Tongue (tissue), 3 donors: ENCODE results near the gene B4GALNT3. TPM values are rescaled to one million over a fixed set of nuclear protein-coding genes. Genes with fewer than 3 reads are reported as not detected.

Source experiments
- DNase-seq: peaks from one replicate; pipeline ENCODE4 v3.0.0-alpha.2; 2015
- small RNA-seq: library from RNA; depleted of rRNA; stranded (forward); fragments of <200 nt; gene quantifications from one replicate; pipeline ENCODE3, GENCODE V24; 2014; ENCODE audit warnings: low replicate concordance
- total RNA-seq: library from RNA; depleted of rRNA; stranded (reverse); fragments of >200 nt; gene quantifications from one replicate; pipeline ENCODE4 v1.2.3, GENCODE V29; 2014

The B4GALNT3 gene
- total RNA-seq, 1 donor from 2014 or later = 14.0 TPM

DNA sequence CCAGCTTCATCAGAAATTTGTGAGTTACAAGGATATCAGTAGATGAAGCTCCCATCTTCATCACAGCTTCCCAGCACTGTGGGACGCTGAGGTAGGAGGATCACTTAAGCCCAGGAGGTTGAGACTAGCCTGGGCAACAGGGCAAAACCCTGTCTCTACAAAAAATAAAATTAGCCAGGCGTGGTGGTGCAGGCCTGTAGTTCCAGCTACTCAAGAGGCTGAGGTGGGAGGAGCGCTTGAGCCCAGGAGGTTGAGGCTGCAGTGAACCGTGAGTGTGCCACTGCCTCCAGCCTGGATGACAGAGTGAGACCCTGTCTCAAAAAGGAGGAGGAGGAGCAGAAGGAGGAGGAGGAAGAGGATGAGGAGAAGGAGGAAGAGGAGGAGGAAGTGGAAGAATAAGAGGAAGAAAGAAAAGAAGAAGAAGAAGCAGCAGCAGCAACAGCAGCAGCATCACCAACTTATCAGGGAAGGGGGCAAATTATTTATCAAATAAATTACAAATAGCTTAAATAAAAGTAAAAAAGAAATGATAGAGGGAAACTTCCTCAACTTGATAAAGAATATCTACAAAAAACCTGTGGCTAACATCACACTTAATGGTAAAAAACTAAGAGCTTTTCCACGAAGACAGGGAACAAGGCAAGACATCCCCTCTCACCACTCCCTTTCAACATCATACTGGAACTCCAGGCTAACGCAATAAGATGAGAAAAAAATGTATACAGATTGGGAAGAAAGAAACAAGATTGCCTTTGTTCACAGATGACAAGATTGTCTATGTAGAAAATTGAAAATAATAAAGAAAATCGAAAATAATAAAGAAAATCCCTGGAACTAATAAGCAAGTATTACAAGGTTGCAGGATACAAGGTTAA is 133.9 kb downstream of the B4GALNT3 start:
- DNase-seq = no peak

DNA sequence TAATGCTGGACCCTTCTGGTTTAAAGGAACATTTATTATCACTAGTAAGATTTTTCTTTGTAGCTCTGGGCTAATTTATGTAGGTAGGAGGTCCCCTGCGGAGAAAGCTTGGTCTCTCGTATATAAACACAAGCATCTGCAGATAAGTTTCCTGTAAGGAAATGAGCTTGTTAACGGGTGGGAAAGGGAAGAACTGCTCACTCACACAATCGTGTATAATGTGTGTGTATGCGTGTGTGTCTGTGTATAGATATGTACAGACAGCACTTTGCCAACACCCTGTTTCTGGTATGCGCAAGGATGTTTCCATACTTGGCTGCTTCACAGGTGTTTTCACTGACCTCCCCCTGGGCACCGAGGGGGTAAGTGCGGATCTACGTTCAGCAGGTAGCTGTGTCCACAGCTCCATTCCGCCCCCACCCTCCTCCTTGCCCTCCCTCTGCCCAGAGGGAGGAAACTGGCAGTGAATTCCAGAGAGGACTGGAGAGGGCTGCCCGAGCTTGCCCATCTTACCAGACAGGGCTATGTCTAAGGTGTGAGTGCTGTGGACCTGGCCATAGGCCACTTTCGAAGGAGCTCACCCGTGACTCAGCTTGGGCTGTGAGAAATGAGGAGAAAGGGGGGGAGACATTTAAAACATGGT is 138.3 kb downstream of the B4GALNT3 start:
- DNase-seq = no peak

DNA sequence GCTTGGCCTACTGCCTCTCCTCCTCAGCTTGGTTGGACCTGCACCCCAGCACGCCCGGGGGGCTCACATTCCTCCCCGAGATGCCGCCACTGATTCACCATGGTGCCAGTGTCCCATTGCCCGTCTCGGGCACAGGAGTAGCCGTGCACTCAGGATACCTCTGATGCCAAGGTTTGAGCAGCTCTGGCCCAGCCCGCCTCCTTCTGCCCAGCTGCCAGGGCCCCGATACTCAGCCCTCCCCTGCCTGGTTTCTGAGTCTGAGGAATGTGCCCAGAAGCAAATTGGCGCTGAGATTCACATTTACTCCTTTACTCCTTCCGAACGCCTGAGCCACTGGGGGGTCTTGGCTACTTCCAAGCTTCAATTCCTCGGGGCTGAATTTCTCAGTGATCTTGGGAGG is 140.0 kb downstream of the B4GALNT3 start:
- no peak for DNase-seq

DNA sequence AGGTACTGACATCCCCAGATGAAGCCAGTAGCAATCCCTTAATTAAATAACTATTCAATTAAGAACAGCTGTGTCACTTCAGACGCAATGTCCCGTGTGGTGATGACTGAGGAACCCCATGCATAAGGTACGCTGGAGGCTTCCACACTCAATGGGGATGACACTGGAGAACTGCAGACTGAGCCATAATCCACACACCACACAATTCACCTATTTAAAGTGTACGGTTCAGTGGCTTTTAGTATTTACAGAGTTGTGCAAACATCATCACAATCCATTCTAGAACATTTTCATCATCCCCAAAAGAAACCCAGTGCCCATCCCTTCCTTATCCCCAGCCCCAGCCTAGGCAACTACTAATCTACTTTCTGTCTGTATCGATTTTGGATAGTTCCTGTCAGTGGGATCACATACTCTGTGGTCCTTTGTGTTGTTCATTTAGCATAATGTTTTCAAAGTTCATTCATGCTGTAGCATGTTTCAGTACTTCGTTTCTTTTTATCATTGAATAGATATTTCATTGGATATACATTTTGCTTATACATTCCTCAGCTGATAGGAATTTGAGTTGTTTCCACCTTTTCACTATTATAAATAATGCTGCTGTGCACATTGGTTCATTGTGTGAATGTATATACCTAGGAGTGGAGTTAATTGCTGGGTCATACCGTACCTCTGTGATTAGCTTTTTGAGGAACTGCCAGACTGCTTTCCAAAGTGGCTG is 142.4 kb downstream of the B4GALNT3 start:
- peak; percentile 15 for DNase-seq

DNA sequence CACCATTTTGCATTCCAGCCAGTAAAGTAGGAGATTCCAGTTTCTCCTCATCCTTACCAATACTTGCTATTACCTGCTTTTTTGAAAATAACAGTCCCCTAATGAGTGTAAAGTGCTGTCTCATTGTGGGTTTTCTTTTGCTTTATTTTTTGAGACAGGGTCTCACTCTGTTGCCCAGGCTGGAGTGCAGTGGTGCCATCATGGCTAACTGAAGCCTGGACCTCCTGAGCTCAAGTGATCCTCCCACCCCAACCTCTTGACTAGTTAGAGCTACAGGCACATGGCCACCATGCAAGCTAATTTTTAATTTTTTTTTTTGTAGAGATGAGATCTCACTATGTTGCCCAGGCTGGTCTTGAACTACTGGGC is 142.9 kb downstream of the B4GALNT3 start:
- no peak for DNase-seq

DNA sequence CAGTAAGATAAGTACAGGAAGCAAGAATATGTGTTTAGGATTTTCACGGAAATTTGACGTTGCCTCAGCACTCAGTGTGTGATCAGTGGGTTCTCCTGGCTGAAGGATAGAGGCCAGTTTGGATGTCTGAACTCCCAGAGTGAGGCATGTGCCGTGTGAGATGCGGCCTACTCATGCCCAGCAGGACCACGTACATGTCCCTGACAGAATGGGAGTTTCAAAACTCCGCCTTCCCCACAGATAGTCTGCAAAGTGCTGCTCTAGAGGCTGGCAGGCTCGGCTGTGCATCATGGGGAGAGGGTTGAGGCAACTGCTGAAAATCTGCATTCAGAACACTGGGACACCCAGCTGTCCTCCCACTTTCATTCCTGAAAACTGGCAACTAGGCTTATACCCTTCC is 145.2 kb downstream of the B4GALNT3 start:
- no peak for DNase-seq

DNA sequence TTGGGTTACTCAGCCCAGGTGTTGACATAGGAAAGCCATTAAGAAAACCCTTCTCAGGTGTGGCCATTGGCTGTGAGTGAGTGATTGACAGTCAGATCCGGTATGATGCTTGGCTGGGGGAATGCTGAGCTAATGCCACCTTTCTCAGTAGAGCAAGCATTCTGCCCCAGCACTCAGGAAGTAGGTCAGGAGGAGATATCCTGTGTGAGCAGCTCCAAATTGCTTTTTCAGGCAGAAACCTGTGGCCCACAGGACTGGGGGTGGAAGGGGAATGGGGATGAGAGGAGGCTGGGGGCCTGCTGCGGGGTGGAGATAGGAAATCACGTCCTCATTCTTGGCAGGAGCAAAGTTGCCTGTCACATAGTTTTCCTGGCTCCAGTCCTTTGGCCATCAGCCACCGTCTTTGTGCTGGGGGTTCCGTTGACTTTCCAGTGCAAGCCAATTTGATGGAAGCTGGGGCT is 147.8 kb downstream of the B4GALNT3 start:
- DNase-seq = peak; percentile 46

DNA sequence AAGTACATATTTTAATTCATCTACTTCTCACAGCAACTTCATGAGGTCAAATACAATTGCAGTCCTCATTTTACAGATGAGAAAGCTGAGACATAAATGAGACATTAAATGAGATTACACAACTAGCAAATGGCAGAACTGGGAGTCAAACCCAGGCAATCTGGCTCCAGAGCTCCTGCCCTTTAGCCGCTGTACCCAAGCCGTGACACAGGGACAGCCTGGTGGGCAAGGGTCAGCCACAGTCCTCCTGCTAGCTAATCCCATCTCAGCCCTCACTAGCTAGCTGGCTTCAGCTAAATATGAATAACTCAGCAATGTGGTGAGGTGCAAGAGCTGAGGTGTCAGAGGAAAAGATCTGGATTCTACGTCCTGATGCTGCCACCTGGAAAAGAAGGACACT is 148.7 kb downstream of the B4GALNT3 start:
- DNase-seq = no peak

DNA sequence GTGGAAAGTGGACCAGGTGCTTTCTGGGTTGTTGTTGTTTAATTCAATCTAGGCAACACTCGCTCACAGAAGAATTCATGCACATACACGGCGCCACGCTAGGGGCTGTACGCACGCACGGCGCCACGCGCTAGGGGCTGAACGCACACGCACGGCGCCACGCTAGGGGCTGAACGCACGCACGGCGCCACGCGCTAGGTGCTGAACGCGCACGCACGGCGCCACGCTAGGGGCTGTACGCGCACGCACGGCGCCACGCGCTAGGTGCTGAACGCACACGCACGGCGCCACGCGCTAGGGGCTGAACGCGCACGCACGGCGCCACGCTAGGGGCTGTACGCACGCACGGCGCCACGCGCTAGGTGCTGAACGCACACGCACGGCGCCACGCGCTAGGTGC is 149.2 kb downstream of the B4GALNT3 start:
- no peak for DNase-seq

DNA sequence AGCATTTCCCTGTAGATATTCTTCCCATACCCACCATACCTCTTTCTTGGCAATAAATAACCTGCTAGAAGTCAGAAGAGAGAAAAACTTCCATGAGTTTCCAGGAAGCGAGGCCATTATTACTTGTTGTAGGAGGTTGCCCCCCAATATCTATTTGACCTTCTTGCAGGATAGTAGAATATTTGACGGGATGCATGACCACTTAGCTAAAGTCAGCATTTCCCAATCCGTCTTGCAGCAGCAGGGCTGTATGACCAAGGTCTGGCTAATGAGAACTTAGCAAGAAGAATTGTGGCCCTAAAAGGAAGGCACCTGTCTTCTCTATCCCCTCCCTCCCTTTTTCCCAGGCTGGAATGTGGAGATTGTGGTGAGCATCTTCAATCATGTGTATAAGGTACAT is 152.0 kb downstream of the B4GALNT3 start:
- no peak for DNase-seq

DNA sequence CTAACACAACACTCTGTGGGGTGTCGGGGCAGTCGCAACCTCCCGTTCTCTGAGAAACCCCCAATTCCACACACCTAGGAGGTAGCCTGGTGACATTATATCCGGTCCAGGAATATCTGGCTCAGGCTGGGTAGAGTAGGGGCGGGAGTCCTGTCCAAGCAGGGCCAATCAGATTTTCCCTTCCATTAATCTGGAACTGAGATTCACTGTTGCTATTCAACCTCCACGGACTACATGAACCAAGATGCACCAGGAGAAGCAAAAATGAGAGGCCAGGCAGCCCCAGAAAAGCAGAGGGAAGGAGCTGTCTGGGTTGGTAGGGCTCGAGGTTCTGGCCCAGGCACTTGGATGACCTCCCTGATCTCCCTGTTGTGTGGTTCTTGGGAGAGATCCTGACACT is 152.6 kb downstream of the B4GALNT3 start:
- DNase-seq = no peak

DNA sequence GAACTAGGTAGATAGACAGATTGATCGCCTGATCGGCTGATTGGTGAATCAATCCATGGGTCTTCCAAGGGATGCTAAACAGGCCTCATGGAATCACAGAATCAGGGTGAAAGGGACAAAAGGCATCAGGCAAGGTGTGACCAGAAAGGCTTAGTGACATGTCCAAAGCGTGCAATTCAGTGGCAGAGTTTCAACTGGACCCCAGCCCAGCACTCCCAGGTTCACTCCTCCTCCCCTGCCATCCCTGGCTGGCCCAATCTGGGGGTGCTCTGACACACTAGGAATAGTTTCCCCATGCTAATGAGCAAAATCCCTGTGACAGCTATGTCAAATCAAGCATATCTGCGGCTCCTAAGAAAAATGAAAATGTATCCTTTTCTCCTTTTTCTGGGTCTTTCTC is 153.1 kb downstream of the B4GALNT3 start:
- DNase-seq = no peak

Small RNAs within 50 kb of the gene (small RNA-seq; reads per million reads assigned to genes)
- not detected for gene RNU7-103P

Other genes with a start within 250 kb of the B4GALNT3 start
- 0.51 TPM for gene SLC6A12, start 245.8 kb upstream of the B4GALNT3 start, total RNA-seq
- 1.1 TPM for gene SLC6A13, start 197.1 kb upstream of the B4GALNT3 start, total RNA-seq
- gene KDM5A, start 70.6 kb upstream of the B4GALNT3 start, total RNA-seq = 72.3 TPM
- gene CCDC77, start 58.3 kb upstream of the B4GALNT3 start, total RNA-seq = 9.3 TPM
- not detected for gene NINJ2, start 203.5 kb downstream of the B4GALNT3 start, total RNA-seq